ENCODE results near the gene MIOS.

DNA sequence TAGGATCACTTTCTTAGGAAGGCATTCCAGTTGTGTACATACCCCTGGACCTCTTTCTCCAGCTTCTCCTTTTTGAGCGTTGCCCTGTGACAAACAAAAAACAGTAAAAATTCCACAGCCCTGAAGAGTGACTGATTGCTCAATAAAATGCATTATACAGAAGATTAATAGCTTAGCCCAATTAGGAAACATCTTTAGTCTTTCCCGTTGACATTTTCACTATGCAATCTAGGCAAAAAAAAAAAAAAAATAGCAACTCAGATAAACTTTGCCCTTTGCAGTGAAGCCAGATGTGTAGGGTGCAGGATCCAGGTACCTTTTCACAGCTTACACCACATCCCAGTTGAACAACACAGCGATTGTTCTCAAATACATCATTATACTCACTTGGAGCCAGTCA is 48.9 kb upstream of the MIOS start:
- TF ChIP-seq, protein P1, sequence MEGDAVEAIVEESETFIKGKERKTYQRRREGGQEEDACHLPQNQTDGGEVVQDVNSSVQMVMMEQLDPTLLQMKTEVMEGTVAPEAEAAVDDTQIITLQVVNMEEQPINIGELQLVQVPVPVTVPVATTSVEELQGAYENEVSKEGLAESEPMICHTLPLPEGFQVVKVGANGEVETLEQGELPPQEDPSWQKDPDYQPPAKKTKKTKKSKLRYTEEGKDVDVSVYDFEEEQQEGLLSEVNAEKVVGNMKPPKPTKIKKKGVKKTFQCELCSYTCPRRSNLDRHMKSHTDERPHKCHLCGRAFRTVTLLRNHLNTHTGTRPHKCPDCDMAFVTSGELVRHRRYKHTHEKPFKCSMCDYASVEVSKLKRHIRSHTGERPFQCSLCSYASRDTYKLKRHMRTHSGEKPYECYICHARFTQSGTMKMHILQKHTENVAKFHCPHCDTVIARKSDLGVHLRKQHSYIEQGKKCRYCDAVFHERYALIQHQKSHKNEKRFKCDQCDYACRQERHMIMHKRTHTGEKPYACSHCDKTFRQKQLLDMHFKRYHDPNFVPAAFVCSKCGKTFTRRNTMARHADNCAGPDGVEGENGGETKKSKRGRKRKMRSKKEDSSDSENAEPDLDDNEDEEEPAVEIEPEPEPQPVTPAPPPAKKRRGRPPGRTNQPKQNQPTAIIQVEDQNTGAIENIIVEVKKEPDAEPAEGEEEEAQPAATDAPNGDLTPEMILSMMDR (IDR thresholded peaks at IDR 0.05 in 4 of 5, conservative IDR thresholded peaks at IDR 0.05 in 1 of 5), result no peak
- TF ChIP-seq POLR2A (IDR thresholded peaks at IDR 0.05), result no peak

All from gastrocnemius medialis (tissue), 4 donors.